ENCODE results near the gene PHF21A.

The PHF21A gene

DNA sequence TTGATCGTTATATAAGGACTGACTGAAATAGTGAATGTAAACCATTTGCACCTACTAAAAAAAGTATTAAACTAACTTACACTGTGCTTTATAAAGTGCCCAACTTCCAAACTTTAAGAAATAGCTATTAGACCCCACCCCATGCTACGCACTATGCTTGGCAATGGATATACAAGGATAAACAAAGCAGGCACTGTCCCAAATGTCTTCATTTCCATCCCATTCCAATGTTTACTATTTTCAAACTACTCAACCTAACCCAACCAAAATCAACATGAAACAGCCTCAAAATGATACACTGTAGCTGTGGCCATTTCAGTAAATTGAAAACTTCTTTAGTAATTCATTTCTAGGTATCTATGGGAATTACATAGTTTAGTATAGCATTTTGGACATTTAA is 12.5 kb downstream of the PHF21A start:
- H3K27ac ChIP-seq (ENCODE audit: low read depth, low read length), result no peak overlapping the region
- H3K4me1 ChIP-seq (ENCODE audit: control insufficient read depth, insufficient read depth, low read length, unreplicated experiment), result peaks cover 14% of the 10 kb centered on the region
- H3K79me2 ChIP-seq (ENCODE audit: control insufficient read depth, insufficient read depth, low read length, unreplicated experiment), result peaks cover 61% of the 10 kb centered on the region
- no peaks in the 10 kb centered on the region for H3K27me3 ChIP-seq (ENCODE audit: insufficient read depth, low read length)
- no peak overlapping the region for H3K4me3 ChIP-seq (ENCODE audit: low read depth, low read length)
- H3K36me3 ChIP-seq (ENCODE audit: insufficient read depth, low read length), result no peaks in the 10 kb centered on the region
- H2AFZ ChIP-seq (ENCODE audit: low read length, unreplicated experiment), result no peak overlapping the region

DNA sequence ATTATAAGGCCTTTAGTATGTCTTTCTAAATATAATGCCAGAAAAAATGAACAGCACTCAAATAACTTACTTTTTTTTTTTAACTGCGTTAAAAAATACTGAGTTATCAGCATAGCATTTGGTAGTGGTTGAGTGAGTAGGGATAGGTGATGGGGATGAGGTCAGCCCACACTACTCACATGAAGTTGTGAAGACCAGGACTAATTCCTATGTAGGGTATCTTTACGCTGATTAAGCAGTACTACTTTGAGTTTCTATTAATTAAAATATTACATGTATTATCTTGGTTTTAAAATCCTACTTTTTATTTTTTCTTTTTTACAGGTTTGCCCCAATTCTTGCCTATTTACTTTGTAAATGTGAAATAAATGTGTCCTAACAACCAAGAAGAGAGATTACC is 13.5 kb downstream of the PHF21A start:
- H3K27me3 ChIP-seq (ENCODE audit: insufficient read depth, low read length), result no peaks in the 10 kb centered on the region
- peaks cover 14% of the 10 kb centered on the region for H3K4me1 ChIP-seq (ENCODE audit: control insufficient read depth, insufficient read depth, low read length, unreplicated experiment)
- H2AFZ ChIP-seq (ENCODE audit: low read length, unreplicated experiment), result no peak overlapping the region
- H3K79me2 ChIP-seq (ENCODE audit: control insufficient read depth, insufficient read depth, low read length, unreplicated experiment), result peaks cover 66% of the 10 kb centered on the region
- H3K27ac ChIP-seq (ENCODE audit: low read depth, low read length), result no peak overlapping the region
- H3K4me3 ChIP-seq (ENCODE audit: low read depth, low read length), result no peak overlapping the region
- no peaks in the 10 kb centered on the region for H3K36me3 ChIP-seq (ENCODE audit: insufficient read depth, low read length)

- peaks cover 14% of the 10 kb centered on the region for H3K4me1 ChIP-seq (ENCODE audit: control insufficient read depth, insufficient read depth, low read length, unreplicated experiment)
- H3K27me3 ChIP-seq (ENCODE audit: insufficient read depth, low read length), result no peaks in the 10 kb centered on the region
- H3K4me3 ChIP-seq (ENCODE audit: low read depth, low read length), result no peak overlapping the region
- H3K36me3 ChIP-seq (ENCODE audit: insufficient read depth, low read length), result no peaks in the 10 kb centered on the region
- peaks cover 66% of the 10 kb centered on the region for H3K79me2 ChIP-seq (ENCODE audit: control insufficient read depth, insufficient read depth, low read length, unreplicated experiment)
- H3K27ac ChIP-seq (ENCODE audit: low read depth, low read length), result no peak overlapping the region
- H2AFZ ChIP-seq (ENCODE audit: low read length, unreplicated experiment), result no peak overlapping the region
These were observed 13.9 kb downstream of the PHF21A start for GRCh38 chr11:46107408-46107718.

DNA sequence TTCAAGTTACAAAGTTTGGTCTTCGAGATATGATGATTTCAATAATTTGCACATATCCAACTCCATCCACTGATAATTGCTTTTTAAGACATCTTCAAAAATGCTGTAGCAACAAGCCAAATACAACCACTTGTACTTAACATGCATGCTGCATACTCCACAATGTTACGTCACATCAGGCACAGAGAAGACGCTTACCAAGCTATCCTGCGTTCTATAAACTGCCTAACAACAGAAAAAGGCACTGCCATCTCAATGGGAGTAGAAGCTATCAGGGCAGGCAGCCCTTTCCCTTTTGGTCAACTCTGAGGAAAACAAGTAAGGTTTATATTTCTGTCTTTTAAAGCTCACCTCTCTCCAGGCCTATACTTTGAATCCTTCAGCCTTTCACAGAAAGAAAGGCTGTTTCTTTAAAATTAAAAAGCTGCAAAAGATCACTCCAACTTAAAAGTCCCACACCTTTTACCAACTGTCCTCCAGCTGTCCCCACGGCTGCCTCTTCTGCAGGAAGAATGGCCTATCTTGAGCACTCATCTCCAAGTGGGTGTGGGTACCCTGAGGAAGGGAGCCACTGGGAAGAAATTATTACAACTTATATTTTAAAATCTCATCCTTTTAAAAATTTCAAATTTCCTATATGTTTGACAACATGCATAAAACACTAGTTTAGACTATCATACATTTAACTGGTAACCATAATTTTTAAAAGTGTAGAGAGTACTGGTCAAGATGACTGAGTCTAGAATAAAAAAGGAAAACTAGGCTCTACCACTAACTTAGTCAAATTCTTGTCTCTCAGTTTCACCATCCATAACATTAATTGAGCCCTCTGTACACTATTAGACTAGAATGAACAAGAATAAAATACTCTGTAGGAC is 14.5 kb downstream of the PHF21A start:
- H3K79me2 ChIP-seq (ENCODE audit: control insufficient read depth, insufficient read depth, low read length, unreplicated experiment), result peaks cover 66% of the 10 kb centered on the region

DNA sequence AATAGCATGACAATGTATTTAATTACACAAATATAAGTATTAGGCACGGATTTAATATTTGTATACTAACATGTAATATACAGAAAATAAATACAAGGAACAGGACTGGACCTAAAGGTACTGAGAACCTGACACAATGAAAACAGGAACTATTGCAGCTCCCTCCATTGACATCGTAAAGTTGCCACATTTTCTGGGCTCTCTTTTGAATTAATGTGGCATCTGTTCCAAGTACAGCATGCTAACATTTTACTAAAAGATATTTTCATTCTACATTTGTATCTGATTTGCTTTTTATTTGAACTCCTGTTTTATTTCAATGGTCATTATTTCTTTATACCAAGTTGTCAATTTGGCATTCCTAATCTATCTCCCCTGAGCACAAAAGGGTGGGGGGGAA is 15.3 kb downstream of the PHF21A start:
- Histone ChIP-seq H3K4me1 (ENCODE audit: control insufficient read depth, insufficient read depth, low read length, unreplicated experiment) (peaks cover 17% of the 10 kb centered on the region), H3K4me3 (ENCODE audit: low read depth, low read length) (no peak overlapping the region), H3K27me3 (ENCODE audit: insufficient read depth, low read length) (no peaks in the 10 kb centered on the region), H3K27ac (ENCODE audit: low read depth, low read length) (no peak overlapping the region), H2AFZ (ENCODE audit: low read length, unreplicated experiment) (no peak overlapping the region), H3K36me3 (ENCODE audit: insufficient read depth, low read length) (no peaks in the 10 kb centered on the region), H3K79me2 (ENCODE audit: control insufficient read depth, insufficient read depth, low read length, unreplicated experiment) (peaks cover 62% of the 10 kb centered on the region)

More for the DNA sequence above, 14.5 kb downstream of the PHF21A start:
- Histone ChIP-seq H3K4me3 (ENCODE audit: low read depth, low read length) (no peak overlapping the region), H3K4me1 (ENCODE audit: control insufficient read depth, insufficient read depth, low read length, unreplicated experiment) (peaks cover 14% of the 10 kb centered on the region), H3K36me3 (ENCODE audit: insufficient read depth, low read length) (no peaks in the 10 kb centered on the region), H3K27ac (ENCODE audit: low read depth, low read length) (no peak overlapping the region), H3K27me3 (ENCODE audit: insufficient read depth, low read length) (no peaks in the 10 kb centered on the region), H2AFZ (ENCODE audit: low read length, unreplicated experiment) (no peak overlapping the region)

- Histone ChIP-seq H3K79me2 (ENCODE audit: control insufficient read depth, insufficient read depth, low read length, unreplicated experiment) (peaks cover 66% of the 10 kb centered on the region), H3K4me1 (ENCODE audit: control insufficient read depth, insufficient read depth, low read length, unreplicated experiment) (peaks cover 22% of the 10 kb centered on the region)
These were observed 16.1 kb downstream of the PHF21A start for GRCh38 chr11:46105134-46105628.

GRCh38 chr11:46102843-46103242 is 18.4 kb downstream of the PHF21A start:
- no peak overlapping the region for H2AFZ ChIP-seq (ENCODE audit: low read length, unreplicated experiment)
- no peak overlapping the region for H3K4me3 ChIP-seq (ENCODE audit: low read depth, low read length)
- peaks cover 33% of the 10 kb centered on the region for H3K4me1 ChIP-seq (ENCODE audit: control insufficient read depth, insufficient read depth, low read length, unreplicated experiment)
- H3K36me3 ChIP-seq (ENCODE audit: insufficient read depth, low read length), result no peaks in the 10 kb centered on the region
- H3K27ac ChIP-seq (ENCODE audit: low read depth, low read length), result no peak overlapping the region
- H3K79me2 ChIP-seq (ENCODE audit: control insufficient read depth, insufficient read depth, low read length, unreplicated experiment), result peaks cover 81% of the 10 kb centered on the region
- no peaks in the 10 kb centered on the region for H3K27me3 ChIP-seq (ENCODE audit: insufficient read depth, low read length)

More at GRCh38 chr11:46105134-46105628, 16.1 kb downstream of the PHF21A start:
- Histone ChIP-seq H3K4me3 (ENCODE audit: low read depth, low read length) (no peak overlapping the region), H3K27ac (ENCODE audit: low read depth, low read length) (no peak overlapping the region), H2AFZ (ENCODE audit: low read length, unreplicated experiment) (no peak overlapping the region), H3K36me3 (ENCODE audit: insufficient read depth, low read length) (no peaks in the 10 kb centered on the region), H3K27me3 (ENCODE audit: insufficient read depth, low read length) (no peaks in the 10 kb centered on the region)

DNA sequence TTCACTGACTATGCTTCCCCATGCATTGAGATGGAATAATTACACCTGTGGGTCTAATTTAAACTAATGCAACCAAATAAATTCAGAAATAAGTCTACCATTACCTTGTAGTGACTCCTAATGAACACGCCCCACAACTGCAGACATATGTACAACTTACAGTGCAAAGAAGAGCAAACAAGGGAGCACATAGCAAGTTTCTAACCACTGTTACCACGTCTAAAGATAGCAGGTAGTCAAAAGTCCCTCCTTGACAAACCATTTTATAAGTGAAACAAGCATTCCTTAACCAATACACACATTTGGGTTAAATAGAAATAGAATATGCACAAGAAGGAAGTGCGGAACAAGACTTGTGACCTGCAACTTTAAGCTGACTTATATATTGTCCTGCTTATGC is 20.6 kb downstream of the PHF21A start:
- H3K27me3 ChIP-seq (ENCODE audit: insufficient read depth, low read length), result no peaks in the 10 kb centered on the region
- peaks cover 87% of the 10 kb centered on the region for H3K79me2 ChIP-seq (ENCODE audit: control insufficient read depth, insufficient read depth, low read length, unreplicated experiment)
- H3K4me3 ChIP-seq (ENCODE audit: low read depth, low read length), result peak overlapping the region; percentile 72
- no peak overlapping the region for H2AFZ ChIP-seq (ENCODE audit: low read length, unreplicated experiment)
- peaks cover 33% of the 10 kb centered on the region for H3K4me1 ChIP-seq (ENCODE audit: control insufficient read depth, insufficient read depth, low read length, unreplicated experiment)
- no peaks in the 10 kb centered on the region for H3K36me3 ChIP-seq (ENCODE audit: insufficient read depth, low read length)
- H3K27ac ChIP-seq (ENCODE audit: low read depth, low read length), result no peak overlapping the region

- peaks cover 25% of the 10 kb centered on the region for H3K4me1 ChIP-seq (ENCODE audit: control insufficient read depth, insufficient read depth, low read length, unreplicated experiment)
- H2AFZ ChIP-seq (ENCODE audit: low read length, unreplicated experiment), result peak overlapping the region; percentile 83
- H3K36me3 ChIP-seq (ENCODE audit: insufficient read depth, low read length), result no peaks in the 10 kb centered on the region
- peaks cover 79% of the 10 kb centered on the region for H3K79me2 ChIP-seq (ENCODE audit: control insufficient read depth, insufficient read depth, low read length, unreplicated experiment)
- H3K4me3 ChIP-seq (ENCODE audit: low read depth, low read length), result peak overlapping the region; percentile 72
- H3K27ac ChIP-seq (ENCODE audit: low read depth, low read length), result peak overlapping the region; percentile 75
- no peaks in the 10 kb centered on the region for H3K27me3 ChIP-seq (ENCODE audit: insufficient read depth, low read length)
These were observed 21.3 kb downstream of the PHF21A start for GRCh38 chr11:46099963-46100316.

- Histone ChIP-seq H3K27ac (ENCODE audit: low read depth, low read length) (no peak overlapping the region), H3K36me3 (ENCODE audit: insufficient read depth, low read length) (no peaks in the 10 kb centered on the region; the same call in 1 of the 2 replicates), H3K4me3 (ENCODE audit: low read depth, low read length) (no peak overlapping the region), H3K4me1 (ENCODE audit: control insufficient read depth, insufficient read depth, low read length, unreplicated experiment) (no peaks in the 10 kb centered on the region), H2AFZ (ENCODE audit: low read length, unreplicated experiment) (no peak overlapping the region), H3K27me3 (ENCODE audit: insufficient read depth, low read length) (no peaks in the 10 kb centered on the region), H3K79me2 (ENCODE audit: control insufficient read depth, insufficient read depth, low read length, unreplicated experiment) (peaks cover 18% of the 10 kb centered on the region)
These were observed 30.9 kb downstream of the PHF21A start for GRCh38 chr11:46090375-46090774.

- no peaks in the 10 kb centered on the region for H3K79me2 ChIP-seq (ENCODE audit: control insufficient read depth, insufficient read depth, low read length, unreplicated experiment)
- H3K36me3 ChIP-seq (ENCODE audit: insufficient read depth, low read length), result 0 out of 2 replicates have a peak, but pooled peaks cover 5% of the 10 kb centered on the region
- H3K27ac ChIP-seq (ENCODE audit: low read depth, low read length), result no peak overlapping the region
- H2AFZ ChIP-seq (ENCODE audit: low read length, unreplicated experiment), result no peak overlapping the region
- no peak overlapping the region for H3K4me3 ChIP-seq (ENCODE audit: low read depth, low read length)
- peaks cover 7% of the 10 kb centered on the region for H3K4me1 ChIP-seq (ENCODE audit: control insufficient read depth, insufficient read depth, low read length, unreplicated experiment)
- no peaks in the 10 kb centered on the region for H3K27me3 ChIP-seq (ENCODE audit: insufficient read depth, low read length)
These were observed 41.6 kb downstream of the PHF21A start for GRCh38 chr11:46079662-46080061.

All from ACC112 (cell line).